NCI-H2196 treated with DMSO at 0.1 percent for 48 hours (cell line): ENCODE results near the gene RPL4.
"Not testable (repeated sequence)": the region's sequence is repeated elsewhere in the genome, so short reads cannot be mapped to it uniquely, and the experiment has no call there.

Source experiments
- DNase-seq: peaks from one replicate; lab custom pipeline; 2025; ENCODE audit not compliant: unreplicated experiment; lab: John Stamatoyannopoulos, UW

The RPL4 gene

GRCh38 chr15:66504563-66505429, at the start of gene RPL4, which contains the start of gene ZWILCH:
Gene RPL4 (minus strand): TSS chr15:66504855. CDS start chr15:66504790, 65 bp downstream.
Gene ZWILCH (plus strand): TSS chr15:66505326. CDS start chr15:66505339, 13 bp downstream.
- DNase-seq = peak; percentile 32

DNA sequence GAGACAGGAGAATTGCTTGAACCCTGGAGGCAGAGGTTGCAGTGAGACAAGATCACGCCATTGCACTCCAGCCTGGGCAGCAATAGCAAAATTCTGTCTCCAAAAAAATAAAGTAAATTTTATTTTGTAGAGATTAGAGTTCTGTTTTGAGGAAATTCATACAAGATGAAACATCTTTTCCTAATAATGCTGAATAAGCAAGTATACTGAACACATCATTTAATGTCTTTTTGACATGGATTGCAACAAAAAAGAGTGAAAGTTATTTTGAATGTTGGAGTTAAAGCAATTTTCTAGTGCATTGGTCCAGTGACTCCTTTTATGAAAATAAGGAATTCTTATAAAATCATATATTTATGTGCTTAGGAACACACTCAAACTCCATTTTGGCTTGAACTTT, 40.6 kb upstream of the RPL4 start:
- DNase-seq = no peak

DNA sequence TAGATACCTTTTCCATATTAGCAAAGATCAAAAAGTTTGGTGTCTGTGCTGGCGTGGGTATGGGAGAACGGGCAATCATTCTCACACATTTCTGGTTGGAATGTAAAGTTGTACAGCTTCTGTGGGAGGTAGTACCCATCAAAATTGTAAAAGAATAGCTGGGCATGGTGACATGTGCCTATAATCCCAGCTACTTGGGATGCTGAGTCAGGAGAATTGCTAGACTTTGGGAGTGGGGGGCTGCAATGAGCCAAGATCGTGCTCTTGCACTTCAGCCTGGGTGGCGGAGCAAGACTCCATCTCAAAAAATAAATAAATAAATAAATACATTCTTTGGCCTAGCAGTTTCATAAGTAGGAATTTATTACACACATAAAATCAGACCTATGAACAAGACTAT, 38.2 kb upstream of the RPL4 start:
- no peak for DNase-seq

- DNase-seq = no peak
These were observed 30.4 kb upstream of the RPL4 start for GRCh38 chr15:66535056-66535455.

GRCh38 chr15:66524838-66525237, 20.2 kb upstream of the RPL4 start:
- DNase-seq = no peak

- DNase-seq = no peak
These were observed 19.3 kb upstream of the RPL4 start for GRCh38 chr15:66523926-66524325.

- no peak for DNase-seq
These were observed 11.3 kb upstream of the RPL4 start for GRCh38 chr15:66515901-66516322.

DNA sequence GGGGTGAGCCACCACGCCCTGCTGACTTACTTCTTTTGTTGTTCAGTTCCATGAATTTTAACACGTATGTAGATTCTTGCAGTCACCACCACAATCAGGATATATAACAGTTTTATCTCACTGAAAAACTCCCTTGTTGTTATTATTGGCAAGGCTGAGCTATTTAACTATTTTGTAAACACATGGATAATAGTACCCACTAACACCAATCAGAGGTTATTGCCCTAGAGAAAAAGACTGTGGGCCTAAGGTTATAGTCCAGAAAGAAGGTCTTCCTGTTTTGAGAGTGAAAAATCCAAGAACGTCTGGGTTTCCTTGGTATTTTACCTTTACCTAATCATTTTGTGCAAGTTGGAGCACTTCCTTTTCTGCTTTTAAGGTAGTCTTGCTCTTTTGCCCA, 9.9 kb upstream of the RPL4 start:
- no peak for DNase-seq

- DNase-seq = no peak
These were observed 3.7 kb upstream of the RPL4 start for GRCh38 chr15:66508293-66508883.

DNA sequence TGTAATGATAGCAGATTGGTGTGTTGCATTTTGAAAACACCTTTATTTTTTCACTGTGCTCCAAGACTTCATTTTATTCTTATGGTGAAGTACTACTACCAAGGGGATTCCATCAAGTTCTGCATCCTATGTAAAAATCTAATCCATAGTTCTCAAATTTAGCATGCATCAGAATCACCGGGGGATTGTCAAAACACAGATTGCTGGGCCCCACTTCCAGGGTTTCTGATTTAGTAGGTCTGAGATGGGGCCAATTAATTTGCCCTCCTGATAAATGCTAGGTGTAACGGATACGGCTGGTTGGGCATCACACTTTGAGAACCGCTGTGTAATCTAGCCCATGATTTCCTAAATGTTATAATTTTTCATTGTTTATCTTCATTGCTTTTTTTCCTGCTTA, 1.2 kb upstream of the RPL4 start:
- no peak for DNase-seq

DNA sequence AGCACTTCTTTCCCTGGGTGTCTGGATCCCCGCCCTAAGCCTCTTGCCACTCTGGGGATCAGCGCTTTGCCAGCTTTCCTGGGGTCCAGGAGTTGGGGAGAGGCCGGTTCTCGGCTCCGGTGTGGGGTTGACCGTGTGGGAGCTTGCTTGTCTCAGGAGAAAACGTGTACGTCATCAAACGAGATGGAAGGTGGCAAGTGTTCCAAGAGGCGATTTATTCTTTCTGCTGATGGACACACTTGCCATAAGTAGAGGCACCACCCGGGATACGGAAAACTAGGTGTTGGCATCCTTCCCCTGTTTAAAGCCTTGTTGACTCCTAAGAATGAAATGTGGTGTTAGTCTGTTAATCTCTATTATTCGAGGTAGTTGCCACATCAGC, 766 bp upstream of the RPL4 start:
- DNase-seq = no peak

GRCh38 chr15:66503780-66504562, 684 bp downstream of the RPL4 start:
- DNase-seq = no peak

DNA sequence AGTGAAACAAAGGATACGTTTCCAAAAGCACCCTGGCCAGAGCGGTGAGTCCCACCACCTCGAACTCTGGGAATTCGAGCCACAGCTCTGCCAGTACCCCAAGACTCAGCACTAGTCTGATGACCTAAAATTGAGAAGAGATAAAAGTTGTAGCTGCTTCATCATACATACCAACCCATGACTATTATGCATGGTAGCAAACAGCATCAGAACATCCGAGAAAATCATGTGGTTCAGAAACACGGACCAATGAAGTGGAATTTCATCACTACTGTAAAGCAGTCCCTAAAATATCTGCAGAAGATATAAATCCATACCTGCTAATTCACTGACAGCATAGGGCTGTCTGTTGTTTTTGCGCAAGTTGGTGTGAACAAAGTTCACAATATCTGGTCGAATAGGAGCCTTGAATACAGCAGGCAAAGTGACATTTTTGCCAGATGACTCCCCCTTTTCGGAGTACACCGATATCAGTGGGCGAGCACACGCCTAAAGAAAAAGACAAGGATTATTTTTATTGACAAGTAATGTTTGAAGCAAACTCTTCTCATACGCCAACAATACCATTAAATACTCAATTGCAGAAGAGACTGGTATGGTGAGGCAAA, 1.5 kb downstream of the RPL4 start:
- not testable (repeated sequence) for DNase-seq

GRCh38 chr15:66502491-66502890, 2.2 kb downstream of the RPL4 start:
- DNase-seq = no peak

DNA sequence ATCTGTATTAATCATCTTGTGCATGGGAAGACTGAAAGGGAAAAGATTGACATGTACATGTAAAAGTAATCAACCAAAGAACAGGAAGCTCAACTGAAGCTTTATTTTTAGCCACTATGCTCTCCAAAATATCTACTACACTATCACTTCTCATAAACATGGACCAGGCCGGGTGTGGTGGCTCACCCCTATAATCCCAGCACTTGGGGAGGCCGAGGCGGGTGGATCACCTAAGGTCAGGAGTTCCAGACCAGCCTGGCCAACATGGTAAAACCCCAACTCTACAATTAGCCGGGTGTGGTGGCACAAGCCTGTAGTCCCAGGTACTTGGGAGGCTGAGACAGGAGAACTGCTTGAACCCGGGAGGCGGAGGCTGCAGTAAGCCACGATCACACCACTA, 4.3 kb downstream of the RPL4 start:
- not testable (repeated sequence) for DNase-seq

GRCh38 chr15:66498501-66499386, 5.9 kb downstream of the RPL4 start:
- DNase-seq = no peak

DNA sequence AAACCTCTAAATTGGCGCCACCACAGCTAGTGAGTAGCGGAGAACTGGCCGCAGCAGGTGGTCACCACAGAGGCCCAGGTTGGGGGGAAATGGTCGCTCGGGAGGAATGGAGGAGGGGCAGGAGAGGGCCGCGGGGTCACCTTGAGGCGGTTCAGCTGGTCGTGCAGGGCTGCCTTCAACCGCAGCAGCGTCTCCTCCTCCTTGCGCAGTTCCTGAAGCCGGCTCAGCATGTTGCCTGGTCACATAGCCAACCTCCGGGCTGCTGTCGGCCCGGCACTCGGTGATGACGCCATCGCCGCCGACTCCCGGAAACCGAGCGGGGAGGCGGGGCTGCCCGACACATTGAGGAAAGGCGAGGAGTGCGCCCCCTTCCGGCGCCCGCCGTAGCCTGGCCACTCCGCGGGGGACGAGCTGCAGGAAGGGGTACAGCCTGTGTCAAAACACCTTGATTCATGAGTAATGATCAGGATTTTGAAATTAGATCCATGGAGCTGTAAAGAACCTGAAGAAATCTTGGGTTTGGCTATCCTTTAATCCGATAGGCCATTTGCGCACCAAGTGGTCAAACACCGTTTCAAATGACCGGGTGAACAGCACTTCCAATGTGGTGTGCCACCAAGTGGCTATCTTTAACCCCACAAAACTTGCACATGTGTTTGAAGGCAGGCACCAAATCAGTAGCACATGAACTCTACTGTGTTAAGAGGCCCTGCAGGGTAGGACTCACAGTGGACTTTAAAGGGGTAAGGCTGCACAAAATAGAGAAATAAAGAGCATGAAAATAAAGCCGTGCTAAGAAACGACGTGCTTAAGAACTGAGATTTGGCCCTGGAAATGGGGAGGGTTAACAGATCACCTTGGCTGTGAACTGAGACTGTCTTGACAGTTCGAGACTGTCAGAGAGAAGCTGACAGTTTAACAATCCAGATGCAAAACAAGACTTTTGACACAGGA, 6.9 kb downstream of the RPL4 start, which contains the start of gene SNAPC5:
TSS of gene SNAPC5 (minus strand) at position 261 of the 954 bp plus-strand sequence. CDS start at position 230, 31 bp downstream.
- DNase-seq = peak; percentile 77

DNA sequence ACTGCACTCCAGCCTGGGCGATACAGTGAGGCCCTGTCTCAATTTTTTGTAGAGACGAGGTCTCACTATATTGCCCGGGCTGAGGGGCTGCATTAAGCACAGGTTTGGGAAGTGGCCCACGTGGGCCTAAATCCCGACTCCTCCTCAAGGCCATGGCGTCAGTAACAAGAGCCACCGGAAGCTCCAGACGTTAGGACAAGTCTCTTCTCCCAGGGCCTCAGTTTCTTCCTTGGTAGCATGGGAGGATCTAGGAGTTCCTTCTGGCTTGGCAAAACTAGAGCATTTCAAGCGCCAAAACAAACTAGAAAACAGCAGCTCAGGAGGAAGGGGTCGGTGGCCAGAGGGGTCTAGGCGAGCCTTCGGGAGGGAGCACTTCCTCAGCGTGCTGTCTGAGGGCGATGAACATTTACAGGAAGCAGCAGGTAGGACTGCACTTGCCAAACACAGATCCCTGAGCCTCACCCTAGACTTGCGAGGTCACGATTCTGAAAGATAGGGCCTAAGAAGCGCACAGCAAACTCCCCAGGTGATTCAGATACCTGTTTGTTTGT, 7.6 kb downstream of the RPL4 start:
- no peak for DNase-seq

GRCh38 chr15:66494262-66494661, 10.4 kb downstream of the RPL4 start:
- DNase-seq = no peak
